NCI-H187 treated with DMSO at 0.1 percent for 48 hours (cell line): Measurements from ENCODE around the gene ABHD4.
"Not testable (repeated sequence)": the region's sequence is repeated elsewhere in the genome, so short reads cannot be mapped to it uniquely, and the experiment has no call there.

Experiments used
- DNase-seq: peaks from one replicate; lab custom pipeline; 2025; lab: John Stamatoyannopoulos, UW

ABHD4 gene

DNA sequence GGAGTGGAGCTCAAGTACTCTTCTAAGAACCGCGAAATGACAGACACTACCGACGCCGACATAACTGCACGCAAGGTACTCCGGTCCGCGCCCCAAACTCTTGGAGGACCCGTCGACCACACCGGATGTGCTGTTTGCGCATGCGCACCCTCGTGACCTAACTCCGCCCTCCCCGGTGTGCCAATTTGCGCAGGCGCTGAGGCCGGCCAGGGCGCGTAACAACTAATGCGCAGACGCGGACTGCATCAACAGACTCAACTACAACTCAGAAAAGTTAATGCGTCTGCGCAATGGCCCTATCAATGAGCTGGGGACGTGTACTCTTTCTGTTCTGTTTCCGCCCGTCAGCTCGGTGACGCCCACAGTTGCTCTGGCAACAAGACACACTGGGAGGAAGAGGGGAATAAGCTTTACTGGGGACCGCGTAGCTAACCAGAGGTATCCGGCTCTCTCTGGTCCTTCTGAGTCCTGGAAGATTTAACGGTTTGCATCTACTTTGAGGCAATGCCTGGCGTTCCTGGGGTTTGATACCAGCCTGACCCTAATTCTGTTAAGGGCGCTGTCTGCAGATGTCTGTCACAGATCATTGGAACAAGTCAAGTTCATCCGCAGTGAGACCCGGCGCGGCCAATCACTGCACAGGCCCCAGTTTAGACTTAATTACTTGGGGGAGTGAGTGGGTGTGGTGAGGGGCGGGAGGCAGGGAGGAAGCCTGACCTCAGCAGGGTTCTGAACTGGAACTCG, 8.8 kb upstream of the ABHD4 start, which contains the start of gene DAD1:
TSS of gene DAD1 (minus strand) at position 129 of the 744 bp plus-strand sequence. CDS start at position 62, 67 bp downstream.
- peak; percentile 99 for DNase-seq

DNA sequence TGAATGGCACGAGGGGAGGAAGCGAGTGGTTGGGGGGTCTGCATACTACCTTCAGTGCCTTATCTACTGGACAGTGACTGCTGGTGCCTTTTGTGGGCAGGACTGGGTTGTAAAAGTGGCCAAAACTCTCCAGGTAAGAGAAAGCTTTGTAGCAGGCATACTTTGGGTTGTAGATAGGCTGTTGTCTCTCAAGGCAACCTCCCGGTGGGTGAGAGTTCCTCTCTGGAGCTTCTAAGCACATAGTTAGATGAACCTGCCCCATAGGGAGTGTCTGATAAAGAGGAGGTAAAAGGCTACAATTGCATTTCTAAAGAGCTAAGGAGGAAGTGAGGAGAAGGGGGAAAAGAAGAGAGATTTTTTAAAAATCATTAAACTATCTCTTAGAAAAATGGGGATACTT, 4.9 kb upstream of the ABHD4 start:
- no peak for DNase-seq

DNA sequence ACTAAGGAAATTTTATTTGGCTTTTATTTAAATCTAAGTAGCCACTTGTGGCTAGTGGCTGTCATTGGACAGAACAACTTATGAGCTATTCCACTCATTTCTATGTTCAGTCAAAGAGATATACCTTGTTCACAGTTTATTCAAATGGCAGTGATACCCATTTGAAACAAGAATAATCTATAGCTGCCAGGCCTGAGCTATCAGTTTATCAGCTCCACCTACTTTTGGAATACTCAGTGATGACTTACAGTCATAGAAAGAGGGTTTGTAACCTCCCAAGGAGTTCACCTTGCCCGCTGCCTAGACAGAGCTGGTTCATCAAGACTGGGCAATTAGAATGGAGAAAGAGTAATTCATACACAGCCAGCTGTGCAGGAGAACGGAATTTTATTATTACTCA, 4.5 kb upstream of the ABHD4 start:
- no peak for DNase-seq

DNA sequence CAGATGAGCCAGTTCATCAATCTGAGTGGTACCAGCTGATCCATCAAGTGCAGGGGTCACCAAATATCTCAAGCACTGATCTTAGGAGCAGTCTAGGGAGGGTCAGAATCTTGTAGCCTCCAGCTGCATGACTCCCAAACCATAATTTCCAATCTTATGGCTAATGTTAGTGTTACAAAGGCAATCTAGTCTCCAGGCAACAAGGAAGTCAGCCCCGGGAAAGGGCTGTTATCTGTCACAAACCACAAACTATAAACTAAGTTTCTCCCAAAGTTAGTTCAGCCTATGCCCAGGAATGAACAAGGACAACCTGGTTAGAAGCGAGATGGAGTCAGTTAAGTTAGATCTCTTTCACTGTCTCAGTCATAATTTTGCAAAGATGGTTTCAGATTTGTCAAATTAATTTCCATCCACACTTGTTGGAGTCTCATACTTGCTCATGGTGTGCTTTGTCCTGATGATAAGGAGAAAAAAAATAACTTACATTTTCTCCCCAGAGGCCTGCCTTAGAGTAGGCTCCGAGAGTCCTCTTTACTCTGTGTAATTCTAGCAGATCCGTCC, 3.9 kb upstream of the ABHD4 start:
- DNase-seq = no peak

DNA sequence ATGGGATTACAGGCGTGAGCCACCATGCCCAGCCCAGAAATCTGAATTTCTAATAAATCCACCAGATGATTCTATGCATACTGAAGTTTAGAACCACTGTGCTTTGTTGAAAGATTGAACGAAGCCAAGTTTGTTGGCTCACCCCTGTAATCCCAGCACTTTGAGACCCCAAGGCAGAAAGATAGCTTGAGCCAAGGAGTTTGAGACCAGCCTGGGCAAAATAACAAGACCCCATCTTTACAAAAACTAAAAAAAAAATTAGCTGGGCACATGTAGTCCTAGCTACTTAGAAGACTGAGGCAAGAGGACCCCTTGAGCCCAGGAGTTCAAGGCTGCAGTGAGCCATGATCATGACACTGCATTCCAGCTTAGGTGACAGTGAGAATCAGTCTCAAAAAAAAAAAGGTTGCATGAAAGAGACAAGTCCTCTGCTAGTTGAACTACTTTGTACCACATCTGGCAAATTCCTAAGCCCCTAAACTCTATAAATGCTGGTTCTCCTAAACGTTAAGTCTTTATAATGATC, 1.7 kb upstream of the ABHD4 start:
- DNase-seq = no peak

DNA sequence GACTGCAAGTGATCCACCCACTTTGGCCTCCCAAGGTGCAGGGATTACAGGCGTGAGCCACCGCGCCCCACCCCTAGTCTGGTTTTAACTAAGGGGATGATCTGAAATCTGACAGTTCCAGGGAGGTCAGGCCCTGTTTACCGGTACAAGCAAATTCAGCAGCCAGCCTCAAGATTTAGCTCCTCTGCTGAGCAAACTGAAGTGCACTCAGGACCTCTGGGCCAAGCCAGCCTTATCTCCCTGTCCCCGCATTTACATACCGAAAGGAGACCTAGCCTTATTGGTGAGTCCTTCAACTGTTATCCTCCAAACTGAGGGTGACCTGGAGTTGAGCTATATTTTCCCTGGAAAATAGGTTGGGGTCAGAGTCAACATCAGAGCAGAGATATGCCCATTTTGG, 835 bp upstream of the ABHD4 start:
- no peak for DNase-seq

DNA sequence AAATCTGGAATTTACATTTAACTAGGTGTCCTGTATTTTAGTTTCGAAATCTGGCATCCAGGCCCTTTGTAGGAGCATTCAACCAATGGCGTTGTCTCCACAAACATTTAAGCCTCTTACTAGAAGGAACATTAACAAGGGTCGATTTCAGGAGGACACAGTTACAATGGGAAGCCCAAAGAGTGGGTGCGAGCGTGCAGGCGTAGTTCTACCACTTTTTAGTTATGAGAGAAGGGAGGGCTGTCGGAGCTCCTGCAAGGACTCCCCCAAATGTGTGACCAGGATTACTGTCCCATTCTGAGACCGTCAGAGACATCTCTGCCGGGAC, 365 bp upstream of the ABHD4 start:
- no peak for DNase-seq

DNA sequence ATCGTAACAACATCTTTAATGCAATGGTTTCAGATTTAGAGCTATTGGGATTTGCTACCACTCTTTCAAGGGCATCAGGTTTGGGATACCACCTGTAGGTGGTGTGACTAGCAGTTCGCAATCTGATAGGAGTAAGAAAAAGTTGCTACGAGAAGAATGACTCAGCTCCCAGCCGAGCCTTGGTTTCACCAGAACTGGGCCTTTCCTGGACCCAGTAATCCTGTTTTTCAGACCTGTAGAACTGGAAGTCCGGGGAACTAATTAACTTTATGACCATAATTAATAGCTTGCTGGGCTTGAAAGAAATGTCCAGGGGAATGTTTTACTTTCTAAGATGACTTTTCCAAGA, 770 bp downstream of the ABHD4 start:
- no peak for DNase-seq

DNA sequence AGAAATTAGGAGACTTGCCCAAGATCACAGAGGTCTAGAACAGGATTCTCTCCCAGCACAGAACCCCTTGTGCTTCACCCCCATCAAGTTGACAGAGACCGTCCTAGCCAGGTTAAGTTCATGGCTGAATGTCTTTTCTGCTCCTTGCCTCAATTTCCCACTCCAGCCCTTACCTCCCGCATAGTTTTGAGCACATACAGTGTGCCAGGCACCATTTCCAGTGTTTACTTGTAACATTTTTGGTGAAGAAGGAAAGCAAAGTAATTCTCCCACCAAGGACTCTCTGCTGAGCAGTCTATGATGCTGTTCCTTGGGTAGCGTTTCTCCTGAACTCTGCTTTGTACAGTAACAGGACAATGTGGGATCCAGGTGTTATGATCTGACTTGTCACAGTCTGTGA, 1.2 kb downstream of the ABHD4 start:
- DNase-seq = no peak

DNA sequence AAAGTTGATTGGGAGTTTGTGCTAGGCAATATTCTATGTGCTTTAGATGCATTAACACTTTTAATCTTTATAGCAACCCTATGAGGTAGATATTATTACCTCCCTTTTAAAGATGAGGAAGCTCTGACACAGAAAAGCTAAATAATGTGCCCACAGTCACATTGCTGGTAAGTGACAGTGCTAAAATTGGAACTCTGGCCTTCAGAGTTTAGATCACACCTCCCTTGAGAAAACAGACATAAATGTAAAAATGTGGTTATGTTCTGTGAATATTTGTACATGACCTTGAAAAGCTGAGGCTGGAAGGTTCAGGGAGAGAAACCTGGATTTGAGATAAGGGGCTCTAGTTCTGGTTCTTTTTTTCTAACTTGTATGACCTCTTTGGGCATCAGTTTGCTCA, 1.9 kb downstream of the ABHD4 start:
- DNase-seq = no peak

DNA sequence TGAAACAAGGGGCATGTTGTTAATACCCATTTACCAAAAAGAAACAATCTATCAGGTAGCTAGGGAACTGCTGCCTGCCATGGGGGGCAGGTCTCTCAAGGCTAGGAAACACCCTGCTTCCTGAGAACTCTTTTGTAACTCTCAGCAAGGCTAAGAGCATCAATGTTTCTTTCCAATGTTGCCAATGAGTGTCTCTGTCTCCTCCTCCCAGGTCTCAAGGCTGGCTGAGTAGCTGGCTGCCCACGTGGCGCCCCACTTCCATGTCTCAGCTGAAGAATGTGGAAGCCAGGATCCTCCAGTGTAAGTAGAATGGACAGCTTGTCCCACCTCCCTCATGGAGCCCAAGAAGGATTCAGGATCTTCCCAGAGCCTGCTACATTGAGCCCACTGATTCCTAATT, 3.4 kb downstream of the ABHD4 start:
- no peak for DNase-seq

DNA sequence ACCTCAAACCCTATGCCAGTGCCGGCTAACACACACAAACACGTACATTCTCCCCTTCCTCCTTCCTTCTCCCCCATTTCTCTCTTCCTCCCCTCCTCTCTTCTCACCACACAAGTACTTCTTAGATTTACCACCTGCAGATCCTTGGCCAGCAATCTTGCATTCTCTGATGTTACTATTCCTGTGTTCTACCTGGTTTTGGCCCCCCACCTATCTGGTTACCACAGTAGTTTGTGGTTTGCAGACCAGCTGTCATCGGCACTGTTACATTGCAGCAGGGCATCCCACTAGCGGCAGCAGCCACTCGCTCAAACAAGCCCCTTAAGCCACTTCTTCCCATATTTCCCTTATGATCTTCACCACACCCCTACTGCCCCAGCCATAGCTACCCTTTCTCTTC, 3.9 kb downstream of the ABHD4 start:
- no peak for DNase-seq

DNA sequence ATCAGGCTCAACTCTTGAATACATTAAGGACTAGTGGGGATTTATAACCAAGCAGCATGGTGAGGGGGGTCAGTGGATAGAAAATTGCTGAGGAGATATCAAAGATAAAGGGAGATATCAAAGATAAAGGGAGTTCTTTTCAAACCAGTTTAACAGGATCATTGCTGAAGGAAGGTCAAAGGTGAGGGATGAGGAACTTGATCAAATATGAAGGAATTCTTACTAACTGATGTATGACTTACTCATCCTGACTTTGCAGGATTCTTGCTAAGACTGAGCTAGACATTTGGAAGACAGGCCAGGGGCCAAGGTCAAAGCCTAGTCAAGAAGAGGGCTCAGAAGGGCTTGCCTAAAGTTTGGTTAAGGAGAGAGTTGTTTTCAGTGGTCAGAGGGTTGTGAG, 4.8 kb downstream of the ABHD4 start:
- DNase-seq = no peak

DNA sequence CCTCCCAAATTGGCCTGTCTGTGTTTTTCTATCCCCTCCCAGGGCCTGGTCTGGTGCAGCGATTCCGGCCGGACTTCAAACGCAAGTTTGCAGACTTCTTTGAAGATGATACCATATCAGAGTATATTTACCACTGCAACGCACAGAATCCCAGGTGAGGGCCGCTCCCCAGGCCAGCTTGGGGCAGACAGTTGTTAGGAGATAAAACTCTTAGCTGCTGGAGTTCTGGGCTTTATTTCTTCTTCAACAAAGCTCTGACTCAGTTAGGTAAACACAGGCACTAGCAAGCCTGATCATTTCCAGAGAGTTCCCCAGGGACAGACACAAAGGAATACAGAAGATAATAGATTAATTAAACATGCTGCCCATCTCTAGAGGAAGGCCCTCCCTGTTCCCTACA, 8.3 kb downstream of the ABHD4 start:
- no peak for DNase-seq

DNA sequence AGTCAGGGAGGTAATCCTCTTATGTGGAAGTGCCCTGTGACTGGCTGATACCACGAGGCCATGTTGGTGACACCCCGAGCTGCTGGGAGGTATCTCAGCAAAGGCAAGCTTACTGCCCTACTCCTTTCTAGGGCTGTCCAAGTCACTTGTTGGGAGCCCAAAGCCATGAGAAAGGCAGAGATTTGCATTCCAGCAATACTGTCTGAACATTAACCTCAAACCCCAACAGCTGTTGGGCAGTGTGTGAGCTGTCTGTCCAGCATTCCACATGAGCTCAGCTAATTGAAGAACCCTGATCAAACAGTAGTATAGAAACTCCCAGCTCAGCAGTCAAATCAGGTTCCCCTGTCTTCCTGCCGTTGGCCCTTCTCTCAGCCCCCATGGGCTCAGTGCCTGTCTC, 9.2 kb downstream of the ABHD4 start:
- no peak for DNase-seq

DNA sequence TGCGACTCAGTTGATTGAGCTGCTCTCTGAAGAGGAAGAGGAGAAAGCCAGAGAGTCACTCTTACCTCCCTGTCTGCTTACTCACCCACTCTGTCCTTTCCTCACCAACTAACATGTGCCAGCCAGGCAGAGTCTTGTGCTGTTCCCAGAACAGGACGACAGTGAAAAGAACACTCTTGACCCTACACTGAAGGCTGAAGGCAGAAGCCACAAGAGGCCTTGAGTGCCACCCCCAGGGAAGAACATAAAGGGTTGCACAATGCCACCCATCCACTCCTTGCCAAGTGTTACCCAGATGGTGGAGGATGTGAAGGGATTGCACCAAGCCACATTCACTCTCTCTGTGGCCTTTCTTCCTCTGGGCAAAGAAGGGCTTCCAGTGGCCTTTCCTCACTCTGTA, 12.8 kb downstream of the ABHD4 start:
- DNase-seq = no peak

DNA sequence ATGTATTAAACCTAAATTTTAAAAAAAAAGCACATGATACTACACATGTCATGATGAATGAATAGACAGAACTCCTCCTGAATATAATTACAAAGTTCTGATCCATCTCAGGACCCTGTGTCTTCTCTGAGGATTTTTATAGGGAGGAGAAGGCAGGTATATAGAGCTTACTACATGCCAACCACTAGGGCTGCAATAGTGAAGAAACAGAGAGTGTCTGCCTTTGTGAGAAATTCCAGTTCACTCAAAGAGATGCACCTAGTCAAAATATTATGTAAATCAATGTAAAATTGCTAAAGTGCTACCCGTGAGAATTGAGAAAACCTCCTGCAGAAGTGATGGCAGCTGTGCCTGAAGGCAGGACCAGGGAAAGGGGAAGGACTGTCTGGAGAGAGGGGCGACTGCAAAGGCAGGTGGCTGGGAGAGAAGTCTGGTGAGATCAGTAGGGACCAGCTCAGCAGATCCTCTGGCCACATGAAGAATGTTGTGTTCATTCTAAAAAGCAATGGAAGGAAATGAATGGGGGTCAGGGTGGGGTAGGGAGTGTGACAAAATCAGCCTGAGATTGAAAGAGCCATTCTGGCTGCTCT, 15.1 kb downstream of the ABHD4 start:
- DNase-seq = no peak

DNA sequence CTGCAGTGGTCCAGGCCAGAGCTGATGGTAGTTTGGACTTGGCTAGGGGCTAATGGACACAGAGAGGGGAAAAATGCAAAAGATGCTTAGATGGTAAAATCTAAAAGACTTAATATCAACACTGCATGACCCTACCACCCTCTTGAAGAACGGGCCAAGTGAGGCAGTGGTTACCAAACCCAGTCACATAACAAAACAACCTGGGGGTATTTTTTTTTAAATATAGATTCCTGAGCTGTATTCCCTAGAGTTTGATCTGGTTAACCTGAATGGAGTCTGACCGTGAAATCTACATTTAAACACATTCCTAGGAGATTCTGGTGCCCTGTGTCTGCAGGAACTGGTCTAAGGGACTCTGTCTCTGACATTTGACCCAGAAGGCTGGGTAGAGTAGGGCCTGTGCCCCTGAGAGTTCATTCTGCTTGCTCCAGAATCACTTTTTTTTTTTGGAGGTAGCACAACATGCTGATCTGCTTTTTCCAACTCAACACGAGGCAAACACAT, 15.7 kb downstream of the ABHD4 start:
- DNase-seq = no peak

DNA sequence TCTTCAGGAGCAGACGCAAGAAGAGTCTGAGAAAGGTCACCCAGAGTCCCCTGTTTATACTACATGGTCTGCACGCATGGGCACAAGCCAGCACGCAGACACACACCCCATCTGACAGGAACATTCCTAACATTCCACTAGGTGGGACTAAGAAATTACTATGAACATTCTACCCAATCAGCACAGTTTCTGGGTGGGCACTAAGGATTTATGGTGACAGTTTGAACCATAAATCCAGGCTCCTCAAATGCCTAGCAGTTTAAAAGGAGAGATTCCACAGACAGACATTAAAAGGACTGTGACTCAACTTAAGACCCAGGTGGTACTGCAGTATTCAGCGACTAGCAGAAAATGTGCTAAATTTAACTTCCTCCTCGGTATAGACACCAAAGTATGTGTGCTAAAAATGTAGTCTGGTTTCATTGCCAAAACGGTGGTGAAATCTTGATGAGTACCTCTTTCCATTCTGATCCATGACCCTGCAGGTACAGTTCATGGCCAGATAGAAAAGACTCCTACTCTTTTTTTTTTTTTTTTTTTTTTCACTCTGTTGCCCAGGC, 16.2 kb downstream of the ABHD4 start:
- DNase-seq = no peak

DNA sequence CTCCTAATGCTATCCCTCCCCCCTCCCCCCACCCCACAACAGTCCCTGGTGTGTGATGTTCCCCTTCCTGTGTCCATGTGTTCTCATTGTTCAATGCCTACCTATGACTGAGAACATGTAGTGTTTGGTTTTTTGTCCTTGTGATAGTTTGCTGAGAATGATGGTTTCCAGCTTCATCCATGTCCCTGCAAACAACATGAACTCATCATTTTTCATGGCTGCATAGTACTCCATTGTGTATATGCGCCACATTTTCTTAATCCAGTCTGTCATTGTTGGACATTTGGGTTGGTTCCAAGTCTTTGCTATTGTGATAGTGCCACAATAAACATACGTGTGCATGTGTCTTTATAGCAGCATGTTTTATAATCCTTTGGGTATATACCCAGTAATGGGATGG, 17.7 kb downstream of the ABHD4 start:
- DNase-seq = not testable (repeated sequence)

DNA sequence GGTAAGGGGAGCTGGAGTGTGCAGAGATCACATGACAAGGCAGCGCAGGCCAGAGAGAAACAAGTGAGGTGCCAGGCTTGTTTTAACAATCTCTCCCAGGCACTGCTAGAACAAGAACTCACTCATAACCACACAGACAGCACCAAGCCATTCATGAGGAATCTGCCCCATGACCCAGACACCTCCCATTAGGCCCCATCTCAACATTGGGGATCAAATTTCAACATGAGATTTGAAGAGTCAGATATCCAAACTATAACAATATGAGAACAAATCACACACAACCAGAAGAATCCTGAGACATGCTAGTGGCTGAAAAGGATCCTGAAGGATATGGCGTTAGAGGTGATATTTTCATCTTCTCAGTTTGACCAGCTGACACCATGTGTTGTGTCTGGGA, 24.2 kb downstream of the ABHD4 start:
- no peak for DNase-seq

DNA sequence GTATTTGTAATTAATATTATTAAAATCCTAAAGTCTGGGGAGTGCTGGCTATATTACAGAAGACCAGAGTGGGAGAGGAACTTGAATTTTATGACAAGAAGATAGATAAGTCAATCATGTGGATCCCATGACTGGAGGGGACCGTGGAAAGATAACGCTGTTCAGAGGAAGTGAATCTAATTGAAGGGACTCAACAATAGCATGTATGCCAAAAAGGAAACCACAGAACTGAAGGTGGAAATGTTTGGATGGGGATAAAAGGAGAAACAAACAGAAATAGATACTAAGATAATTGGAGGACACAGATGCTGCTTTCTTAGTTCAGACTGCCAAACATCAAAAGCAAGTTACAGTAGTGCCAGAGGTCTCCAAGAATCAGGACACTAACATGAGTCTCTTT, 24.9 kb downstream of the ABHD4 start:
- DNase-seq = no peak

DNA sequence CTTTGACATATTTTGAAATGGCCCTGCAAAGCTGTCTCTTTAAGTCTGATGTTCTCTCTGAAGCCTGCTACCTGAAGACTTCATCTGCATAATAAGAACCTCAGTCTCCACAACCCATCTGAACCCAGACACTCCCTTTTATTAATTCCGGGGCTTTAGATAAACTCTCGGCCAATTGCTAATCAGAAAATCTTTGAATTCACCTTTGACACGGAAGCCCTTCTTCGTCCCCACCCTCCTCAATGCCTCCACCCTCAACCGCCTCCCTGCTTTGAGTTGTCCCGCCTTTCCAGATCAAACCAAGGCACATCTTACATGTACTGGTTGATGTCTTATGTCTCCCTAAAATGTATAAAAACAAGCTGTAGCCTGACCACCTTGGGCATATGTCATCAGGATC, 28.5 kb downstream of the ABHD4 start:
- DNase-seq = no peak
